ENCODE results near the gene SERTAD1.
A peak's percentile ranks its signal among the peaks of the same experiment; 100 is the strongest.
"Not testable (repeated sequence)": the region's sequence is repeated elsewhere in the genome, so short reads cannot be mapped to it uniquely, and the experiment has no call there.

SERTAD1 gene

DNA sequence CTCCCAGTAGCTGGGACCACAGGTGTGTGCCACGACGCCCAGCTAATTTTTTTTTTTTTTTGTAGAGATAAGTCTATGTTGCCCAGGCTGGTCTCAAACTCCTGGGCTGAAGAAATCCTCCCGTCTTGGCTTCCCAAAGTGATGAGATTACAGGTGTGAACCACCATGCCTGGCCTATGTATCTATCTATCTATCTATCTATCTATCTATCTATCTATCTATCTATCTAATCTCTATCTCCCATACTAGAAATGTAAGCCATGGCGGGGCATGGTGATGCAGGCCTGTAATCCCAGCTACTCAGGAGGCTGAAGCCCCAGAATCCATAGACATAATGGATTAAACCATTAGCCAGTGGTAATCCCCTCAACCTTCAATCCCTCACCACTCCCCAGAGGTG lies 24.9 kb upstream of the SERTAD1 start:
- no peak for DNase-seq (ENCODE audit: low spot score)

DNA sequence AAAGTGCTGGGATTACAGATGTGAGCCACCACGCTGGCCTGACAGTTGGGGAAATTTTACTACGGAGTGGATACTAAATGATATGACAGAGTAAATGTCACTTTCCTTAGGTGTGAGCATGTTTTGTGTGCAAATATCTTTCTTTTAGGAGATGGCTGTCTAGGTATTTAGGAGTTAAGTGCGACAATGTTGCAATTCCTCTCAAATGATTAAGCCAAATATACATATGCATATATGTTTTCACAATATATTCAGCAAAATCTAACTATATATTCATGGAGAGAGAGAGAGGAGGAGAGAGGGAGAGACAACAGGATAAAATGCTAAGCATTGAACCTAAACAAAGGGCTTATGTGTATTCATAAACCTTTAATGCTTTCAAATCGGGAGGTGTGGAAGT lies 23.7 kb upstream of the SERTAD1 start:
- DNase-seq (ENCODE audit: low spot score): no peak

DNA sequence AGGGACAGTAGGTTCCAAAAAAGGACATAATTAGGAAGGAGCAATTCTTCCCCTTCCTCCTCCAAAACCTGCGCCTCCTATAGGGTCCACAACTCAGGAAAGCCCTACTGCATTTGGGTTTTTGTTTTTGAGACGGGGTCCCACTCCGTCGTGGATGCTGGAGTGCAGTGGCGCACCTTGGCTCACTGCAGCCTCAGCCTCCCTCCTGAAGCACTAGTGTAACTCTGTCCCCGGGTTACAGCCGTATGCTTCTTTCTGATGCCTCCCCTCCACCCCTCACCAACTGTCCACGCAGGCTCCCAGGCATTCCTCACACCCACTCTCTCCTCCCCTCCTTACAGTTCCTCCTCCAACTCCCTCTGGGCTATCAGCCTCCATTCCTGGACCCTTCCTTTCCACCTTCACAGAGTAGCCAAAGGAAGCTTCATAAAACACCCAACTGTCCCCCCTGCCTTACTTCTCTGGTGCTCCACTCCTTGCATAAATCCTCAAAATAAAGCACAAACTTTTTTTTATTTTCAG lies 20.5 kb upstream of the SERTAD1 start:
- DNase-seq (ENCODE audit: low spot score): no peak

DNA sequence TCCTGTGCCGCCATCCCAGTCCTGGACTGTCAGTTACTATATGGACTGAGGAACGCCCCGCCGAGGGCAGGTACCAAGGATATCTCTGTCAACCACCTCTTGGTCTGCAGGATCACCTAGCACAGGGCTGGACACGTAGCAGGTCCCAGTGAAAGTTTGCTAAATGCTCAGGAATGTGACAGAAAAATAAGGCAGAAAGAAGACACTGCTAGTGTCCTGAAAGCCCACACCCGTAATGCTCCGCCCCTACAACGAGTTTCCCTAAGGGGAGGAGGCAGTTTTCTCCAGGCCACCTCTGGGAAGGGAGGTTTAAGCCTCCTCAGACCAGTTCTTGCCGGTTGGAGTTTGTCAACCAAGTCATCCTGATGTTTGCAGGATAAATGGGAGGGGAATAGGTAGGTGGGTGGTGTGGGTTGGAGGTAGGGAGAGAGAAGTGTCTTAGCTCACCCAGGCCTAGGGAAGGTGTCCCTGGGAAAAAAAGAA lies 20.0 kb upstream of the SERTAD1 start:
- DNase-seq (ENCODE audit: low spot score): peak; percentile 70

DNA sequence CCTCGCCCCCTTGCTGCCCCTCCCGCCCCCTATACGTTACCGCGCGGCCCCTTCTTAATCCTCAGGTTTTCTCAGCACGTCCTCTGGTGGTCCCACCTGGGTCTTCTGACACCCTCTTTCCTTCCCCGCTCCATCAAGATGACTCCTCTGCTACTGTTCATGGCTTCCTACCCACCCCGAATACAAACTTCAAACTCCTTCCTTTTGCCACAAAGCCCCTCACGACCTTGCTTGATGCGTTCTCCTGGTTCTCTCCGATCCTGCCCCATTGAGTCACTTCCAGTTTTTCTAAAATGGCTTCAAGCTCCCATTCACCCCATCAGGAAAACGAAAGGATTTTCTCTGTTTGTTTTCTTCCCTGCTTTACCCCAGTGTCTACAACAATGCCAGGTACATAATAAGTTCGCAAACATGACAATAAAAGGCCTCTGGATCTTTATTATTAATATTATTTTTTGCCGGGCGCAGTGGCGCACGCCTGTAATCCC lies 19.1 kb upstream of the SERTAD1 start:
- DNase-seq (ENCODE audit: low spot score): no peak

DNA sequence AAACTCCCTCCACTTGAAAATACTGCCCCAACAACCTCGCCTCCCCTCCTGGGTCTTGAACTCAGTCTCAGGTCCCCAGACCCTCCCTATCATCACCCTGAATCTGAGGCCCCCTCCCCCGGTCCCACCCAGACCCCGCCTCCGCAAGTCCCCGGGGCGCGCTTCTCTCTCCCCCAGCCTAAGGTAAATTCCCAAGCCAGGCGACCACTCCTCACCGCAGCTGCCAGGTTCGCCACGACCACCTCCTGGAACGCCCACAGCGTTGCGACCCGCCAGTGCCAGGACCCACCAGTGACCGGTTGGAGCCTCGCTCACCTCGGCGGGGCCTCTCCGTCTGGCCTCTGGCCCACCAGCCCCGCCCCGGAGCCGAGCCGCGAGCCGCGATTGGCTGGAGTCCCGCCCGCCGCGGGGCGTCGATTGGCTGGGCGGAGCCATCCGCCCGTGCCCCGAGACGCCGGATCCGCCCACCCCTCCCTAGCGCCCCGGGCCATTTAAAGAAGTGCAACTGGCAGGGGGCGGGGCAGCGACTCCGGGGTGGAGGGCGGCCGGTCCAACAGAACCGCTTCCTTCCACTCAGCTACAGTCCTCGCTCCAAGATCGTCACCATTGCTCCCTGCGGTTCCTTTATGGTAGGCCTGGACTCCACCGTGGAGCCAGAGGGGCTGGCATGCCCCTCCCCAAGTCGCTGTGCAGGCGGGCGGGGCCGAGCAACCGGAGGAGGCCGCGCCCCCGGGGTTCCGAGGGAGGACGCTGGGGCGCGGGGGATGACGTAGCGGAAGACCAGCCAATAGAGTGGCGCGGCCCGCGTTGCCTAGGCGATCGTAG lies 18.4 kb upstream of the SERTAD1 start, which contains the start of gene SERTAD3:
Gene SERTAD3 (minus strand): TSS at position 336 of the 825 bp plus-strand sequence. CDS start 2,255 bp downstream, outside the sequence.
- peak; percentile 93 for DNase-seq (ENCODE audit: low spot score)

DNA sequence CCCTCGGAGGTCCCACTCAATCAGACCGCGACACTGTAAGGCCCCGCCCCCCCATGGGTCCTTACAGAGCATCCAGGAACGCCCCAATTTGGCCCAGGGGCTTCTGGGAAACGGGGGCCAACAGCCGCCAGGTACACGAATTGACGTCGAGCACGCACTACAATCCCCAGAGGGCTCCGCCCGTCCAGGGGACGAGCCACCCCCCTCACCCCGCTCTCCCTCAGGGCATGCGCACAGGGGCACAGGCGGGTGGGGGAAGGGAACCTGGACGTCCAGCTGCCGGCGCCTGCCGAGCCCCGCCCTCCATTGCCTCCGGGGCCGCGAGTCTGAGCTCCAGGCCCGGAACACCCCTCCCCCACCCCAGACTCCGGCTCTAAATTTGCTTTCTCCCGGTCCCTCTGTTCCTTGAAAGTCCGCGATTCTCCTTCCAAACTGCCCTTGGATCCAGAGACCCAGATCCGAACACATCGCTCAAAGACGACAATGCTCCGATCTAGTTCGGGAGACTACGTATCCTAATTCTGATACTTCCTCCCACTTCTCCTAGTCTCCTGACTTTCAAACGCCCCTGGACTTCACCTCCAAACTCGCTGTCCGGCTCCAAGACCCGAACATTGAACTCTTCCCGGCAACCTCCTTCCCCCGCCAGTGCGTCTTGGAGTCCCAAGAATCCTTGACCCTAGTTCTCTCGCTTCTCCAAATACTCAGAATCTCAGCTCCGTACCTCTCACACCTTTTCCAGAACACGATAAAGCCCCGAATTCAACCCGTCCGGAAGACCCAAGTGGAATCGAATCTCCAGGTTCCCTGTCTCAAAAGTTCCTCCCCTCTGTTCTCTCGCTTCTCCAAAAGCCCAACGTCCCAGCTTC lies 17.6 kb upstream of the SERTAD1 start:
- peak; percentile 93 for DNase-seq (ENCODE audit: low spot score)

DNA sequence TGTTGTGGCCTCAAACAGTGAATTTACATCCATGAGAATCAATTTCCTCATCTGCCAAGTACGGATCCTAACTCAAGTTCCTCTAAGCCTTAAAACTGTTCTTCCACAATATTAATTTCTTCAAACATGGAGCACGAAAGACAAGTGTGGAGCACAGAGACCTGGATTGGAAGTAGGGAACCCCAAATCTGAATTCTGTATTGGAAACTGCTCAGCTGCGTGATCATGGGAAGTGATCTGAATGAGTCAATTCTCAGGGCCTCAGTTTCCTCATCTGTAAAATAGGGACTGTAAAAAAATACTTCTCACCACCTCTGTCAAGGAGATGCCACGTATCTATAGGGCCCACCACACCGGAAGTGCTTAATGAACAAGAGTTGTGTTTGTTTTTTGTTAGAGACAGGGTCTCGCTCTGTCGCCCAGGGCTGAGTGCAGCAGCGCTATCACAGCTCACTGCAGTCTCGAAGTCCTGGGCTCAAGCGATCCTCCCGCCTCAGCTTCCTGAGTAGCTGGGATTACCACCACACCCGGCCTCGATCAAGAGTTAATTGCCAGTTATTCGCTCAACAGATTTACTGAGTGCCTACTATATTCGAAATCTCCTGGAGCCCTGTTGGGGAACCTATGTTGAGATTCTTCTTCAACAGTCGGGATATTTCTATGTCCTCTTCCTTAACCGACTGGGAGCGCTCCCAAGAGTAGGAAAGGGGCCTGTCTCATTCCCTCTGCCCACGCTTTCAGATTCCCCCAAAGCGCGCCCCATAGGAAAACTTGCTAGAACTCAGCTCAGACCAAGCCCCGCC lies 16.7 kb upstream of the SERTAD1 start:
- no peak for DNase-seq (ENCODE audit: low spot score)

DNA sequence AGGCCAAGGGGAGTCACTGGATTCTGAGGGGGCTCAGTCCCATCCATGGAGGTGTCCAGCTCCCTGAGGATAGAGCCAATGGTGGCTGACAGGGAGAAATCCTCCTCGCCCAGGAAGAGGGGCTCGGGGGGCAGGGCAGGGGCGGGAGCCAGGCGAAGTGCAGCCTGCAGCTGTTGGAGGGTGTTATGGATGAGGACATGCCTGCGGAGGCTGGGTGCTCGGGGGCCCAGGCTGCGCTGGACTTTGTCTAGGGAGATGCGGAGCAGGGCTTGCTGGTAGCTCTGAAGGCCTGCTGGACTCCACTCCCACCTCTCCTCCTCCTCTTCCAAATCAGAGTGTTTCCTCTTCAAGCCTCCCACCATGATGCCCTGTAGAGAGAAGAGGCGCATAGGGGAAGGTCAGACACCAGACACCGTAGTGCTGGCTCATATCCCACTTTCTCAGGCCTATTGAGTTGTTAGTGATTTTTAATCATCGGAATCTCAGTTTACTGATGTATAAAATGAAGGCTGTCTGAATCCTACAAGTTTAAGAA lies 16.0 kb upstream of the SERTAD1 start:
- no peak for DNase-seq (ENCODE audit: low spot score)

DNA sequence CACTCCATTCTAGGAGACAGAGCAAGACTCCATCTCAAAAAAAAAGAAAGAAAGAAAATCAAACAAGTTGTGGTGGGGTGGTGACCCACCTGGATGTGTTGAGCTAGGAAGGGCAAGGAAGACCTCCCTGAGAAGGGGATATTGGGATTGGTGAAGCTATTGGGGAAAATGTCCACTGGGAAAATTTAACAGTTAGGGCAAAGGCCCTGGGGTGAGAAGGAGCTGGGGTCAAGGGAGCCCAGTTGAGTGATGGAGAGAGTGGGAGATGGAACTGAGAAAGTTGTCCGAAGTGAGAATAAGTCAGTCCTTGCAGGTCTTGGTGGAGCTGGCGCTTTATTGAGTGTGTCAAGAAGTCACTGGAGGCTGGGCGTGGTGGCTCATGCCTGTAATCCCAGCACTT lies 12.5 kb upstream of the SERTAD1 start:
- DNase-seq (ENCODE audit: low spot score): no peak

DNA sequence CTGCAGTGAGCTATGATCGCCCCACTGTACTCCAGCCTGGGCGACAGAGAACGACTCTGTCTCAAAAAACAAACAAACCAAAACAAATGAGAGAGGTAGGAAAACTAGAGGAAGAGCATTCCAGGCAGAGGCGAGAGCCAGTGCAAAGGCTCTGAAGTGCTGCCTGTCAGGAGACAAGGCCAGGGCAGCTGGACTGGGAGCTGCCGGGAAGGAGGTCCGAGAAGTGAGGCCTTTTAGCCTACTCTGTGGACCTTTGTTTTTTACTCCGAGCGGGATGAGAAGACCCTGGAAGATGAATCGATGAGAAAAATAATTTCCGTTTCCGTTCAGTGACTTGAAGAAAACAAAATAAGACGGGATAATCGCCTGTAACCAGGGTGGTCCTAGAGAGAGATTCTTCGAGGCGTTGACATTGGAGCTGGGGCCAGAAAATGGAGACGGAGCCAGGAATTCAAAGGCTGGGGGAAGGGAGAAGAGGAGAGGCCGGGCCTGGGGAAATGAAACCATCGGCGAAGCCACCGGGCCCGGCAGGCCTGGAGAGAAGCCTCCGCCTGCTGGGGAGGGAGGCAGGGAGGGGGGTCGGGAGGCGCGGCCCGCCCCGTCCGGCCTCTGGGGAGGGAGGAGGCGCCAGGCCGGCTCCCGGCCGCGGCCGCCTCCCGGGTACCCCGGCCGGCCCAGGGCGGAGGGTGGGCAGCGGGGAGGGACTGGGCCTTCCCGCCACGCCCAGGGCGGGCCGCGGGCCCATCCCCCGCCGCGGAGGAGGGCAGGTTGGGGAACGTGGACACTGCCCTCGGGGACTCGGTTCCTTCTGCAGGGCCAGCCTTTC lies 7.8 kb upstream of the SERTAD1 start:
- peak; percentile 93 for DNase-seq (ENCODE audit: low spot score)

DNA sequence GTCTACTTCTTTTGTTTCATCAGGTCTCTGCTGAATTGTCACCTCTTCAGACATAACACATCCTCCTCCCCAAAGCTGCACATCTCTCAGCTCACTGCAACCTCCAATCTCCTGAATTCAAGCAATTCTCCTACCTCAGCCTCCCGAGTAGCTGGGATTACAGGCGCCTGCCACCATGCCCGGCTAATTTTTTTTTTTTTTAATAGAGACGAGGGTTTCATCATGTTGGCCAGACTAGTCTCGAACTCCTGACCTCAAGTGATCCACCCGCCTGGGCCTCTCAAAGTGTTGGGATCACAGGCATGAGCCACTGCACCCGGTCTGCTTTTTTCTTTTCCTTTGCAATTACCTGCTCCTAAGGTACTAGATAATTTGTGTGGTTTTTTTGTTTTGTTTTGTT lies 7.0 kb upstream of the SERTAD1 start:
- not testable (repeated sequence) for DNase-seq (ENCODE audit: low spot score)

DNA sequence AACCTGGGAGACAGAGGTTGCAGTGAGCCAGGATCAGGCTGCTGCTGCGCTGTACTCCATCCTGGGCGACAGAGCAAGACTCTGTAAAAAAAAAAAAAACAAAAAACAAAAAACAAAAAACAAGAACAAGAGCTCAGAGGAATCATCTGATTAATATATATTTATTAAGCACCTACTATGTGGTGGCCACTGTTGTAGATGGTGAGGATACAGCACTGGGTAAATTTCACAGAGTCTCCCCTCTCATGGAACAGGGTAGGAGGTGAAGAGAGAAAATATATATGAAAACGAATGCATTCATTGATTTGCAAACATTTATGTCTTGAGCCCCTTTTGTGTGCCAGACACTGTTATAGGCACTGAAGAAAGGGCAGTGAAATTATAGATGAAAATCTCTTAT lies 5.9 kb upstream of the SERTAD1 start:
- DNase-seq (ENCODE audit: low spot score): no peak

DNA sequence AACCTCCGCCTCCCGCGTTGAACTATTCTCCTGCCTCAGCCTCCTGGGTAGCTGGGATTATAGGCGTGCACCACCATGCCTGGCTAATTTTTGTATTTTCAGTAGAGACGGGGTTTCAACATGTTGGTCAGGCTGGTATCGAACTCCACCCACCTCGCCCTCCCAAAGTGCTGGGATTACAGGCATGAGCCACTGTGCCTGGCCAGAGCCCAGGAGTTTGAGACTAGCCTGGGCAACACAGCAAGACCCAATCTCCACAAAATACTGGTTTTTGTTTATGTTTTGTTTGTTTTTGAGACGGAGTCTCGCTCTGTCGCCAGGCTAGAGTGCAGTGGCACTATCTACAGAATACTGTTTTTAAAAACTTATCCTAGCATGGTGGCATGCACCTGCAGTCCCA lies 4.5 kb upstream of the SERTAD1 start:
- DNase-seq (ENCODE audit: low spot score): not testable (repeated sequence)

DNA sequence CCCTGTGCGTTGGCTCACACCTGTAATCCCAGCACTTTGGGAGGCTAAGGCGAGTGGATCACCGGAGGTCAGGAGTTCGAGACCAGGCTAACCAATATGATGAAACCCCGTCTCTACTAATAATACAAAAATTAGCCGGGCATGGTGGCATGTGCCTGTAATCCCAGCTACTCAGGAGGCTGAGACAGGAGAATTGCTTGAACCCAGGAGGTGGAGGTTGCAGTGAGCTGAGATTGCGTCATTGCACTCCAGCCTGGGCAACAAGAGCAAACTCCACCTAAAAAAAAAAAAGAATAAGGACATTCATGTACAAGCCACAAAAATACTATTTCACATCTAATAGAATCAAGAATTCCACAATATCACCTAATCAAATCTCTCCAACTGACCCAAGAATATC lies 2.4 kb upstream of the SERTAD1 start:
- DNase-seq (ENCODE audit: low spot score): not testable (repeated sequence)

DNA sequence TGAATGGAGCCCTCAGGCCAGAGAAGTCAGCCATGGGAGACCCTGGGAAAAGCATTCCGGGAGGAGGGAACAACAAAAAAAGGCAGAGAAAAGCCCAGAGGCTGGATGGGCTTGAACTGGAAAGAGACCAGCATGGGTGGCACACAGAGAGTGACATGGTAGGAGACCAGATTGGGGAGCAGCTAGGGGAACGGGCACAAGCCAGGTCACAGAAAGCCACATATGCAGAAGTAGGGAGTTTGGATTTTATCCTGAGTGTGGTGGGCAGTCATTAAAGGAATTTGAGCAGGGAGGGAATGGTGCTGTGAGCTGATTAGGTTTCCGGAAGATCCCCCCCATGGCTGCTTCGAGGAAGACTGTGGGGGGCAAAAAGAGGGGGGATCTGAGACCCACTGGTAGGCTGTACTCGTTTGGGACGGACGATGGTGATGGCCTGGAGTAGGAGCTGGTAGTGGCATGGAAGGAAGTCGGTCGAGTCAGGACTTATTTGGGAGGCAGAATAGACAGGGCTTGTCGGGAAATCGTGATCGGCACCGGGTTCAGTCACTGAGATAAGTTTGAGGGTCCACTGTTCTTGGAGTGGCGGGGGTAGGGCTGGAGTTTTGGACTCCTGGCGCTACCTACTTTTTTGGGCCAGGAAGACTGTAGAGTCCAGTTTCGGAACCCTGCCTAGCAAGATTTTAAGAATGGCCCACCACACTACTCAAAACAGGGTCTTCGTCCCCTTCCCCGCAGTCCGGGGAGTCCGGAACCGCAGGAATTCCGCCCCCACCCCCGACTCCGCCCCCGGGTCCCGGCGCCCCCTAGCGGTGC lies 949 bp downstream of the SERTAD1 start:
- no peak for DNase-seq (ENCODE audit: low spot score)

DNA sequence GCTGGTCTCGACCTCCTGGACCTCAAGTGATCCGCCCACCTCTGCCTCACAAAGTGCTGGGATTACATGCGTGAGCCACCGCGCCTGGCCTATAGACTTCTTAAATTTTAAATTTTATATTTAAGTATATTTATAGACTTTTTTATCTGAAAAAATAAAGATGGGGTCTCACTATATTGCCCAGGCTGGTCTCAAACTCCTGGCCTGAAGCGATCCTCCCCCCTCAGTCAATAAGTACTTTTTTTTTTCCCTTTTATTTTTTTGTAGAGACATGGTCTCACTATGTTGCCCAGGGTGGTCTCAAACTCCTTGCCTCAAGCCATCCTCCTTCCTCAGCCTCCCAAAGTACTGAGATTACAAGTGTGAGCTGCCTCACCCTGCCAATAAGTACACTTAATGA lies 1.9 kb downstream of the SERTAD1 start:
- DNase-seq (ENCODE audit: low spot score): no peak

DNA sequence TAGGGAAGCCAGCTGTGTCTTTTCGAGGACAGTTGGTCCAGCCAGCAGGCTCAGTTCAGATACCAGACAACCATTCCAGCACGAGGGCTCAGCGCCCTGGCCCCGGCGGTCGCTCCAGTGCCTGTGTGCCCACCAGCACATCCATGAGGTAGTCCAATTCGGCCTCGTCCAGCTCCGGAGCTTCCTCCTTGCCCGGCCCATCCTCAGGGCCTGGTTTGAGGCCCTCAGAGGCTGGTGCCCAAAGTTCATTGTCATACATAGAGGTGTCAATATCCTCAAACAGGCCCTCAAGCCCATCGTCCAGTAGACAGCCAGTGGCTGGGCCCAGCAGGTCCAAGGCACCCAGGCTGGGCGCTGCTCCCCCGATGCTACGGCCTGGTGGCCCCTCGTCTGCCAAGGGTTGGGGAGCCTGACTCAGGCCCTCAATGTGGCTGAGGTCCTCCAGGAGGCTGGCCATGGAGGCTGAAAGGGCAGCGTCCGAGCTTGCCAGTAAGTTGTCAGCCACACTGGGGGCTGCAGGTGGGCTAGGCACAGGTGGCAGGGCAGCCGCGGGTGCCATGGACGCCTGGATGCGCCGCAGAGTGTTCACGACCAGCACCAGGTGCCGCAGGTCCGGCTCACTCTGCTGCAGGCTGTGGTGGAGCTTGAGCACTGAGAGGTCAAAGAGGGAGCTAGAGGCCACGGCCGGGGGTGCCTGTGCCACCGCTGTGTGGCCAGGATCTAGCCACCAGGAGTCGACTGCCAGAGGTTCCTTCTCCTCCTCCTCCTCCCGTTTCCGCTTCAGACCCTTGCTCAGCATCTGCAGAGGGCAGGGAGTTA lies 2.8 kb downstream of the SERTAD1 start:
- no peak for DNase-seq (ENCODE audit: low spot score)

Data from iPS-NIHi11 (cell line).